DOHH2 (cell line): ENCODE data around the gene WWC1.
A peak's percentile ranks its signal among the peaks of the same experiment; 100 is the strongest.

ENCODE experiments used
- H3F3A ChIP-seq: fragments of 200-600 bp; sonication (generic), shearing (Covaris generic); 2 replicates; pipeline ENCODE4 v1.6.0; 2016; ENCODE audit warnings: antibody characterized with exemption, mild to moderate bottlenecking; ENCODE audit not compliant: control insufficient read depth, insufficient read depth
- H3K27ac ChIP-seq: fragments of 200-600 bp; sonication (generic); 2 replicates; pipeline ENCODE4 v1.5.1; 2014; ENCODE audit warnings: low read depth, mild to moderate bottlenecking, low read length, moderate library complexity
- H3K27me3 ChIP-seq: fragments of 200-600 bp; sonication (generic); 2 replicates; pipeline ENCODE4 v1.6.1; 2014; ENCODE audit warnings: mild to moderate bottlenecking, low read length, mixed read lengths; ENCODE audit not compliant: control insufficient read depth
- H3K36me3 ChIP-seq: fragments of 200-600 bp; sonication (generic); 2 replicates; pipeline ENCODE4 v1.6.1; 2014; ENCODE audit warnings: mild to moderate bottlenecking, low read length, moderate library complexity, mixed read lengths; ENCODE audit not compliant: control insufficient read depth
- H3K4me1 ChIP-seq: fragments of 200-600 bp; sonication (generic); 2 replicates; pipeline ENCODE4 v1.6.1; 2014; ENCODE audit warnings: mild to moderate bottlenecking, low read length, mixed read lengths; ENCODE audit not compliant: control insufficient read depth
- H3K4me2 ChIP-seq: fragments of 200-600 bp; sonication (generic); 2 replicates; pipeline ENCODE4 v1.6.0; 2014; ENCODE audit warnings: mild to moderate bottlenecking, low read length, moderate library complexity
- H3K4me3 ChIP-seq: fragments of 200-600 bp; sonication (generic); 2 replicates; pipeline ENCODE4 v1.5.1; 2014; ENCODE audit warnings: mild to moderate bottlenecking, low read length, mixed read lengths
- H3K79me2 ChIP-seq: fragments of 200-600 bp; sonication (generic); 2 replicates; pipeline ENCODE4 v1.6.1; 2014; ENCODE audit warnings: mild to moderate bottlenecking, low read length, mixed read lengths; ENCODE audit not compliant: control insufficient read depth
- H3K9me2 ChIP-seq: fragments of 200-600 bp; sonication (generic); replicated peaks from 2 replicates; pipeline ENCODE4 v1.6.1; 2014; ENCODE audit warnings: mild to moderate bottlenecking, low read length, mixed read lengths; ENCODE audit not compliant: control insufficient read depth
- H3K9me3 ChIP-seq: fragments of 200-600 bp; sonication (generic); 2 replicates; pipeline ENCODE4 v1.6.1; 2014; ENCODE audit warnings: antibody characterized with exemption, low read length, mixed read lengths; ENCODE audit not compliant: control insufficient read depth, insufficient read depth
- H4K20me1 ChIP-seq: fragments of 200-600 bp; sonication (generic); 2 replicates; pipeline ENCODE4 v1.6.0; 2014; ENCODE audit warnings: low read depth, mild to moderate bottlenecking, antibody characterized with exemption, low read length, moderate library complexity; ENCODE audit not compliant: control insufficient read depth, insufficient read depth
- CTCF ChIP-seq: fragments of 200-600 bp; sonication (generic); IDR thresholded peaks from one replicate; pipeline ENCODE4 v1.5.1; 2014; ENCODE audit warnings: antibody characterized with exemption, mild to moderate bottlenecking, low read depth, low read length; ENCODE audit not compliant: poor library complexity, severe bottlenecking
- EZH2phosphoT487 ChIP-seq: fragments of 200-600 bp; sonication (generic); IDR thresholded peaks from 2 replicates; pipeline ENCODE4 v1.6.1; 2017; ENCODE audit warnings: borderline replicate concordance, mild to moderate bottlenecking, antibody characterized with exemption, low read length, moderate library complexity, mixed read lengths

Gene WWC1

DNA sequence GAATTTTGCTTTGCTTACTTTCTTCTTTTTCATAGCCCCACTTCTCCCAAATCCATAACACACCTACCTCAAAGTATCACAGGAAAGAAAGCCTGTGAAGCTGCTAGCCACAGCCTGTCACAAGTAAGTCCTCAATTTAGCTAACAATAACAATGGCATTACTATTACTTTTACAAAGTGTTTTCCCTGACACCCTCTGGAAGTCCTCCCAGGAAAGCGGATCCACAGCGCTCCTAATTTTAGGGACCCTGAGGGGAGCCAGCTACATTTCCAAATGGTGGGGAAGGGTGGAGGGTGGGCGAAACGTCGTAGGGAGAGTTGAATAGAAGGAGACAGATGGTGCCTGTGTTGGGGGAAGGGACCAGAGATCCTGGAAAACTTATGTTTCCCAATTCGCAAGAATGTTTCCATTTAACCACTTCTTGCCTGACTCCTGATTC is 523 bp upstream of the WWC1 start:
- no peaks in the 10 kb centered on the region for H4K20me1 ChIP-seq
- no peak overlapping the region; the same call in 1 of the 2 replicates for H3K4me2 ChIP-seq
- H3K27ac ChIP-seq: no peak overlapping the region
- no peaks in the 10 kb centered on the region for H3K36me3 ChIP-seq
- peaks cover 17% of the 10 kb centered on the region for H3K27me3 ChIP-seq
- H3K9me2 ChIP-seq: no peaks in the 10 kb centered on the region
- no peaks in the 10 kb centered on the region for H3K9me3 ChIP-seq
- TF ChIP-seq EZH2phosphoT487 (no peak), CTCF (no peak)
- no peaks in the 10 kb centered on the region for H3F3A ChIP-seq
- H3K4me1 ChIP-seq: peaks cover 3% of the 10 kb centered on the region; the same call in 1 of the 2 replicates
- no peaks in the 10 kb centered on the region for H3K79me2 ChIP-seq
- H3K4me3 ChIP-seq: no peak overlapping the region

- Histone ChIP-seq H3K36me3 (no peaks in the 10 kb centered on the region), H3K27me3 (peaks cover 17% of the 10 kb centered on the region), H3K4me3 (peak overlapping the region; percentile 52; the same call in 1 of the 2 replicates), H3K9me3 (no peaks in the 10 kb centered on the region), H3K4me2 (peak overlapping the region; percentile 54), H3K79me2 (no peaks in the 10 kb centered on the region), H3K27ac (no peak overlapping the region), H4K20me1 (no peaks in the 10 kb centered on the region), H3F3A (no peaks in the 10 kb centered on the region), H3K9me2 (no peaks in the 10 kb centered on the region), H3K4me1 (peaks cover 3% of the 10 kb centered on the region; the same call in 1 of the 2 replicates)
- TF ChIP-seq CTCF (no peak), EZH2phosphoT487 (no peak)
Observed at GRCh38 chr5:168291964-168292785, 730 bp downstream of the WWC1 start.

DNA sequence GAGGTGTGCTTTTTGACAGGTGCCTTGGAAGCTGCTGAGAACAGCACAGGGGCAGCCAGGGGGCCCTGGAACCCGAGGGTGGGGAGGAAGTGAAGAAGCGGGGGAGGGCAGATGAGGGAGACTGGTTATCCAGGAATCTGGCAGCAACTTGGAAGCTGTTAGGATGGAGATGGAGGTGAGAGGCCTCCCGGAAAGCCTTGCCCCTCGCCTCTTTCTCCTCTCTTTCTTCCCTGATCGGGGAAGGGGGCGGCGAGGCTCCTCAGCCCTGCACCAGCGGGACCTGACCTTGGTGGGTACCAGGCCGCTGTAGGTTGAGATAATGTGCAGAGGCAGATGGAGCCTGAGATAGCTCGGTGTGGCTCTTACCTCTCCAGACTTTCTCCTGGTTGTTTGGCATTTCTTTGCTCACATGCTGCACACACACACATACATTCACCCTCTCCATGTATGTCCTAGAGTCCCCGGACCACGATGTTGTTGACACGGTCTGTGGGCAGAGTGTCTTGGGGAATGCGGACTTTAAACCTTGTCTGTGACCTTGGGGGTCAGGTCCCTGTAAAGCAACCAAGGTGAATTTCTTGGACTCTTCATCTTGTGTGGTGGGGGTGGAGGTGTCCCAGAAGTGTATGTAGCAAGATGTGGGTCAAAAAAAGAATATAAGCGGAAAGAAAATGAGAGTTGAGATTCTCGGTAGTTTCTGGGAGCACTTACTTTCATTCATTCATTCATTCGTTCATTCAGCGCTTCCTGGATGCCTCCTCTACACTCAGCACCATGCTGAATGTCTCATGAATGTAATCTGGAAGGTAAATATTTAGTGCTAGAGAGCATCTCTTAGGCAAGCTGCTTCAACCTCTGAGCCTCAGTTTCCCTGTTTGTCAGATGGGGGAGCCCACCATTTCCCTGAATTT is 1.6 kb downstream of the WWC1 start:
- no peaks in the 10 kb centered on the region for H3K79me2 ChIP-seq
- peak overlapping the region; percentile 54; the same call in 1 of the 2 replicates for H3K4me2 ChIP-seq
- no peaks in the 10 kb centered on the region for H3F3A ChIP-seq
- no peaks in the 10 kb centered on the region for H3K9me2 ChIP-seq
- H3K4me3 ChIP-seq: no peak overlapping the region
- no peaks in the 10 kb centered on the region for H3K9me3 ChIP-seq
- no peak overlapping the region for H3K27ac ChIP-seq
- H3K36me3 ChIP-seq: no peaks in the 10 kb centered on the region
- H3K4me1 ChIP-seq: peaks cover 3% of the 10 kb centered on the region; the same call in 1 of the 2 replicates
- no peak for TF ChIP-seq EZH2phosphoT487
- TF ChIP-seq CTCF: no peak
- H3K27me3 ChIP-seq: peaks cover 17% of the 10 kb centered on the region
- no peaks in the 10 kb centered on the region for H4K20me1 ChIP-seq
